T-helper 22 cell (primary cell): ENCODE results near the gene ADPRS.

ENCODE experiments used
- DNase-seq: peaks from one replicate; pipeline ENCODE4 v3.0.0-alpha.2; 2020; ENCODE audit warnings: low read depth

ADPRS gene

GRCh38 chr1:36087233-36088123 is 1.2 kb upstream of the ADPRS start:
- no peak for DNase-seq

- DNase-seq = no peak
These were observed 471 bp upstream of the ADPRS start for GRCh38 chr1:36088265-36088576.

DNA sequence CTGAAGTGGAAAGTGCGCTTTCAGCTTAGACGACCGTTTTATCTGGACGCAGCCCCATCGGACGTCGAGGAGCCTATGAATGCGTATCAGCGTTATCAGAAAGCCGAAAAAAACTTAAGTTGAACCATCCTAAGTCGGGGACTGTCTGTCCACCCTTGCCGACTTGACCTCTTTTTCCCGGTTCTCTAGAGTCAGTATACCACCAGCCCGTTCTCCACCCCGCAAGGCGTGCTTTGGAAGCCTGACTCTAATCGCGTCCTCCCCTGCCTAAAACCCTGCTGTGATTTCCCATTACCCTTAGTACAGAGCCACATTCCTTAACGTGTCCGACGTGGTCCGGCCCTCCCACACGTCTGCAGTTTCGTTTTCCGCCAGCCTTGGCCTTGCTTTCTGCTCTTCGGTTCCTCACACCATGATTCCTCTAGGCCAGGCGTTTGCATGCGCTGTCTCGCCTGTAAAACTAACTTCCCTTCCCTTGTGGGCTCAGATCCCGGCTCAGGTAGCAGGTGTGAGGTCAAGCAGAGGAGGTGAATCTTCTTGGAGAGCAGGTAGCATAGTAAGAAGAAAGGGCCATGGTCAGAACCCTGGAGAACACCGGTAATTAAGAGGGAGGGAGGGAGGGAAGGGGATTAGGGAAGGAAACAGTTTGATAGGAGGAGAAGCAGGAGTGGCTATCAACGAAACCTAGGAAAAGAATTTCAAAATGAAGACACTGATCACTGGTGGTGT is 865 bp downstream of the ADPRS start:
- DNase-seq = no peak

DNA sequence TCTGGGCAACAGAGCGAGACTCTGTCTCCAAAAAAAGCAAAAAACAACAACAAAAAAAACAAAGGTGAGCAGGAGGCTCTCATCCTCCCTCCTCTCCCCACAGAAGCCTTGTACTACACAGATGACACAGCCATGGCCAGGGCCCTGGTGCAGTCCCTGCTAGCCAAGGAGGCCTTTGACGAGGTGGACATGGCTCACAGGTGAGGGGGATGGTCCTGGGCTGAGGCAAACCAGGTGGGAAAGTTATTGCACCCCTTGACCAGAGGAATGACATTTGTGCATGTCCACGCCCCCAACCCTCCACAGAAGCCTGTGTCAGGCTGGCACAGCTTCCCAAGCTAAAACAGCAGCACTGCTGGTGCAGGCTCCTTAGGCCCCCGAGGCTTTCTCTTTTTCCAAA is 2.4 kb downstream of the ADPRS start:
- DNase-seq = no peak

DNA sequence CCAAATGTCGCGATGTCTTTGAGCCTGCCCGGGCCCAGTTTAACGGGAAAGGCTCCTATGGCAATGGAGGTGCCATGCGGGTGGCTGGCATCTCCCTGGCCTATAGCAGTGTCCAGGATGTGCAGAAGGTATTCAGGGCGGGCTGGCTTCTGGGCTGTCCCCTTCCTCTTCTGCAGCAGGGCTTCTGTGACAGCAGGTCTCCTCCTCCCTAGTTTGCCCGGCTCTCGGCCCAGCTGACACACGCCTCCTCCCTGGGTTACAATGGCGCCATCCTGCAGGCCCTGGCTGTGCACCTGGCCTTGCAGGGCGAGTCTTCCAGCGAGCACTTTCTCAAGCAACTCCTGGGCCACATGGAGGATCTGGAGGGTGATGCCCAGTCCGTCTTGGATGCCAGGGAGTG is 3.0 kb downstream of the ADPRS start:
- no peak for DNase-seq

DNA sequence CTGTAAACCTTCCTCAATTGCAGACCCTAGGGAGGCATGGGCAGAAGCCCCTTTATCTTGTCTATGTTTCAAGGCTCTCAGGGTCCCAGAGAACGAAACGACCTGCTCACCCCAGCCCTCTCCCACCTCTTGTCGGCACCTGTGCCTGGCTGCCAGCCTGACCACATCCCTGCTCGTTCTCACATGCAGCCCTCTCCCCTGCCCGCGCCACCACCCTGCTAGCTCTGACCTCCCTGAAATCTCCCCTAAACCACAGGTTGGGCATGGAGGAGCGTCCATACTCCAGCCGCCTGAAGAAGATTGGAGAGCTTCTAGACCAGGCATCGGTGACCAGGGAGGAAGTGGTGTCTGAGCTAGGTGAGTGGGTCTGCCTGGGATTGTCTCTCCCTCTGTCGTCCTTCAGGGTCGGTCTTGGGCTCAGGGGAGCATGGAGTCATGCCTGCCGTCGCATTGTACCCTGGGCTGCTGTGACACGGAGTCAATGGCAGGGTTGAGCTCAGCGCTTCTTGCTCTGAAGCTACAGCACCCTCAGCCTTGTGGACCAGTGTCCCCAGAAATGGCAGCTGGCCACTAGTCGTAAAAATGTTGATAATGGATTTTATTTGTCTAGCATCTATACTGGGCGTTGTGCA is 3.6 kb downstream of the ADPRS start:
- DNase-seq = no peak

- no peak for DNase-seq
These were observed 4.1 kb downstream of the ADPRS start for GRCh38 chr1:36092798-36093185.

DNA sequence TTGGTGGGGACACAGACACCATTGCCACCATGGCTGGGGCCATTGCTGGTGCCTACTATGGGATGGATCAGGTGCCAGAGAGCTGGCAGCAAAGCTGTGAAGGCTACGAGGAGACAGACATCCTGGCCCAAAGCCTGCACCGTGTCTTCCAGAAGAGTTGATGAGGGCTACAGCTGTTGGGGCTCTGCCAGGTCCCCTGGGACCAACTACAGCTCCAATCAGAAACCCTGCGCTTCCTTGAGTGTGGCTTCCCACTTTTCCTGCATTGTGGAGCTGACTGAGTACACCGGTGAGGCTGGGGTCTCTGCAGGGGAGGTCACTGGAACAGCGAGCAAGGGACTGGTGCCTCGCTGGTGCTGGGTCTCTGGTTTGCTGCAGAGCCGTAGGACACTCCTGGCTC is 4.5 kb downstream of the ADPRS start:
- DNase-seq = no peak

DNA sequence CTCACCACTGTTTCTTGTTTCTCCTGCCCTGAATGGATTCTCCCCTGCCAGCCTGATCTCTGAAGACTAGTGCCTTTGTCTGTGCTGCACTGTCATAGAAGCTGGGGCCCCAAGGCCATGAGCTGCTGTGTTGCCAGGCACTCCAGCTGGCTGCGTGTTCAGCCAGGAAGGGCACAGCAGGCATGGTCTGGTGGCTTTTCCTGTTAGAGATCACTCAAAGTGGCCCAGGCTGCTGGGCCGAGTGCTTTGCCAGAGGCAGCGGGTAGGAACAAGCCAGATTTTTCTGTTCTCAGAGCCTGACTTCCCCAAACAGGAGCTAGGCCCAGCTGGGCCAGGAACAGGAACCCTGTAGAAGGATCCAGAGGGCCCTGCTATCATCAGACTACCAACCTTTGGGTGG is 5.2 kb downstream of the ADPRS start:
- DNase-seq = no peak

DNA sequence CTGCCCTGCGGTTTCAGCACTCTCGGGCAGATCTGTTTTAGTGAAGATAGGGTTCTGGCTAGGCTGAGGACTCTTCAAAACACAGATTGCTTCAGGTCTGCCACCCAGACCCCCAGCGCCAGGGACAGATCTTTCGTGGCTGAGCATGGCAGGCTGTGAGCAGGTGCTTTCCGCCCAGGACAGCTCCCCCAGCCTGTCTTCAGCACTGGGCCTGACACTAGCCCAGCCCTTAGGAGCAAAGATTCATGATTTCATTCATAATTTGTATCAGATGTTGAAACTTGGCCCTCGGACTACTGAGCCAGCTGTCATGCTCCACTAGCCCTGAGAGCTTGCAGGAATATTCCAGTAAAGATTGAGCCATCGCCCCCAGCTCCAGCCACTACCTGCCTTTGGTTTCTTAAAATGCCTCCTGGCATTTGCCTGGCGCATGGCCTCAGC is 5.9 kb downstream of the ADPRS start:
- DNase-seq = no peak

DNA sequence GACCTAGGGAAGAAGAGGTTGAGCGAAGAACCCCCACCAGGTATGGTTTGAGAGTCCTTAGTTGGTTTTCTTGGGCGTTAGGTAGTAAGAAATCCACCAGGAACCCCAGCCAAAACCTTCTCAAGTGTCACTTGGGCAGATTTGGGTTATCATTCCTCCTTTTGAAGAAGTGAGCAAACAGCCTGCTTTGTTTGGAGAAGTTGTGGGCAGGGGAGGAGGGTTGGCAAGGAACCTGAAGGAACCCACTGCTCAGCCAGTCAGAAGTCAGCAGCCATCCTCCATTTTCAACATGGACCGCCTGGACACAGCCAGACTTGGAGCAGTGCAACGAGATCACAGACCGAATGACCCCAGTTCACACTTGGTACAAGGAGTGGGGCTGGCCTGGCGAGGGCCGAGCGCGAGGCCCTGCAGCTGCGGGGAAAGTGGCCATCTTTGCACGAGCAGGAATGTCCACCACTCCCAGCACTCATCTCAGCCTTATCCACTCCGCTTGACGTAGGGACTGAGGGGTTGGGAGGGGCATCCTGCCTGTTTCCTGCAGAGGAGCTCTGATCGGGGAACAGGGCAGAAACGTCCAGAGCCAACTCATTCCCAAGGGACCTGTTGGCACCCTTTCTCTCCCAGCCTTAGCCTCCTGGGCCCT is 7.2 kb downstream of the ADPRS start:
- DNase-seq = no peak

DNA sequence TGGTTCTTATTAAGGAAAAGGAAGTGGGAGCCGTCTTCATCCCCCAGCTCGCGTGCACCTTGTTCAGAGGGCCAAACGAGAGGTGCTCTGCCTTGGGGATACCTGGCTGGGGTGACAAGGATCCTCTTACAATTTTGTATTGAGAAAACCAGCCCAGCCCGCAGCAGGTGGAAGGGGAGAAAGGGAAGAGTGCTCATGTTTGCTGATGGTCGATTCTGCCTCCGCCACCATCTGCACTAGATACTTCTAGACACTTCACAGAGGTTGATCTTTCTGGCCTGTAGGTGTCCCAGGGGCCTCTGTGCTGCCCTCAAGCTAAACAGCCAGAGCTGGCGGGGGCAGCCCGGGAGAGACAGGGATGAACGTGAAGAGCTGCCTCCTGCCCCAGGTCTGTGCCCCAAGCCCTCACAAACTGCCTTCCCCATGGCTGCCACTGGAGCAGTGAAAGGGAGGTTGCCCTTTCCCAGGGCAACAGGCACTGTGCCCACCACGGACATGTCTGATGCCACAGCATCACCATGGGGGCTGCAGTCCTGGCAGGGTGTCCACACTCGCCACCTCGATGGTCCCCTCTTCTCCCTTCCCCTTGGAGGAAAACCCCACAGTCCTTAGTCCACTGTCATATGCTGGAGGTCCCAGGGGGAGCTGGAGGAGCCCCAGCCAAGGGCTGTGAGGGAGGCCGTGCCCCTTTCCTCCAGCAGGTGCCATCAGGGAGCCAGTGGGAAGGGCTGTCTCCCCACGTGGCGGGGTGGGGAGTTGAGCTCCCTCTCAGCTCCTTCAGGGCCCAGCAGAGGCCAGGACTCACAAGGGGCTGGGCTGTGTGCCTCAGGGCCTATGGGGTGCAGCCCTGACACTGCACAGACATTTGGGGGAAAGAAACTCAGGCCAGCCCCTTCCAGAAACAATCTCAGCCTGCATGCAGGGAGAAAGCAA is 8.1 kb downstream of the ADPRS start:
- no peak for DNase-seq

DNA sequence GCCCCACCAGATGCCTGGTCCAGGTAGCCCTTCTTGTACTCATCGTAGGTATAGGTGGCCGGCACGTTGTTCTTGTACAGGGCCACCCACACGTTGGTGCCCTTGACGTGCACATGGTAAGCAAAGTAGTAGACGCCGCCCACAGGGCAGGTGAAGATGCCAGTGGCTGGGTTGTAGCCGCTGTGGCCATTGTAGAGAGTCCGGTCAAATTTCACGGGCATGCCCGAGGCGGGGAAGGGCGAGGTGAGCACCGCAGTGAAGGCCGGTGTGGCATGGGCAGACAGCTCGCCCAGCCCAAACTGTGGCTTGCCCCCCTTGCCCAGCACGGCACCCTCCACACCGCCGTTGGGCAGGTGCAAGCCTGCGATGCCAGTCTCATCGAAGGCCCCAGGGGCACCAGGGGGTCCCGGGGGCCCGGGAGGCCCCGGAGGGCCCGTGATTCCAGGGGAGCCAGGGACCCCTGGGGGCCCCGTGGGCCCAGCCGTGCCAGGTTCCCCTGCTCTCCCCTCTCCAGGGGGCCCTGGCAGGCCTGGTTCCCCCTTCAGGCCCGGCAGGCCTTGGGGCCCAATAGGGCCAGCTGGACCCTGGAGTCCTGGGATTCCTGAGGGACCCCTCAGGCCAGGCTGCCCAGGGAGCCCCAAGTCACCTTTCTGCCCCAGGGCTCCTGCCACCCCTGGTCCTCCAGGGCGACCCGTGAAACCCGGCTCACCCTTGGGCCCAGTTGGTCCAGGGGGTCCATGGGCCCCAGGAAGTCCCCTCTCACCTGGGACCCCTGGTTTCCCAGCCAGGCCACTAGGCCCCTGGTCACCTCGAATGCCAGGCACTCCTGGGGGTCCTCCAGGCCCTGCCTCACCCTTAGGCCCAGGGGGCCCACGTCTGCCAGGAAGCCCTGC is 9.2 kb downstream of the ADPRS start:
- DNase-seq = no peak

DNA sequence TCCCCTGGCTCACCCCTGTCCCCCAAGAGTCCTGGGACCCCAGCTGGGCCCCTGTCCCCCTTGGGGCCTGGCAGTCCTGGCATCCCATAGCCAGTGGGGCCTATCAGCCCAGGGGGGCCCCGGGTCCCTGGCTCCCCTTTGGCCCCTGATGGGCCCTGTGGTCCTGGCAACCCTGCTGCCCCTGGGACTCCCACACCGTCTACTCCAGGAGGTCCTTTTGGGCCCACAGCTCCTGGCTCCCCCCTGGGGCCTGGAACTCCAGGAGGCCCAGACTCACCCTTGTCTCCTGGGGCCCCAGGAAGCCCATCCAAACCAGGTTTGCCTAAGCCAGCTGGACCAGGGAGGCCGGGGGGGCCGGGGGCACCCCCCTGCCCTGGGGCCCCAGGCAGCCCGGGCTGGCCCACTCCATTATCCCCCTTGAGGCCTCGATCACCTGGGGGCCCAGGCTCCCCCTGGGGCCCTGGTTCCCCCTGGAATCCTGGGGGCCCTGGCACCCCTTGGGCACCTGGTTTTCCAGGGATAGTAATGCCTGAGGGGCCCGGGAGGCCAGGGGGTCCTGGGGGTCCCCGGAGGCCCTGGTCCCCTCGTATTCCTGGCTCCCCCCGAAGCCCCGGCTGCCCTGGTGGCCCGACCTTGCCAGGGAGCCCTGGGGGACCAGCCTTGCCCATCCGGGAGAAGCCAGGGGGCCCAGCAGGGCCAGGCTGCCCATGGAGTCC is 10.1 kb downstream of the ADPRS start:
- DNase-seq = no peak

DNA sequence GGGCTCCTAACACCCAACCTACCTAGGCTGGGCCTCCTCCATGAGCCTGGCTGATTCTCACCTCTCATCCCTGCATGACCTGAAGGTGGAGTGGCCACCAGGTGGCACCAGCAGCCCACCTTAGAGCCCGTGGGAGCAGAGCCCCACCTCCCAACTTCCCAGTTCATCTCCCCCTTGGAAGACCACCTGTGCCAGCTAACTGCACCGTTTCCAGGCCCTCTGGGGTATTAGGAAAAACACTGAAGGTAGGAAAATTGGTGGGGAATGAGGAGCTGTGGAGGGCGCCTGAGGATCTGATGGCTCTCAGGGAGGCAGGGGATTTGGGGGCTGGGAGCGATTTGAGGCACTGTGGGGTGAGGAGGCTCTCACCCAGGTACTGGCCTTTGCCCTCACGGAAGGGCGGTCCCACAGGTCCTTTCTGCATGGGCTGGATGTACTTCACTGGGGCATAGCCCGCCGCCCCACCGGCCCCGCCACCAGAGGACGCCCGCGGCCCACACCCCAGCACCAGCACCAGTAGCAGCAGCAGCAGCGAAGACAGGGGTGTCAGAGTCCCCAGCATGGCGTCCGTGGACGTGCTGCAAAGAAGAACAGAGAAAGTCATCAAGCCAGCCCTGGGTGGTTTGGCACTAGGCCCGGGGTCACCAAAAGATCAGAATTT is 11.1 kb downstream of the ADPRS start:
- DNase-seq = peak; percentile 40

GRCh38 chr1:36100376-36100775 is 11.7 kb downstream of the ADPRS start:
- DNase-seq = no peak

GRCh38 chr1:36101546-36101945 is 12.9 kb downstream of the ADPRS start:
- no peak for DNase-seq

DNA sequence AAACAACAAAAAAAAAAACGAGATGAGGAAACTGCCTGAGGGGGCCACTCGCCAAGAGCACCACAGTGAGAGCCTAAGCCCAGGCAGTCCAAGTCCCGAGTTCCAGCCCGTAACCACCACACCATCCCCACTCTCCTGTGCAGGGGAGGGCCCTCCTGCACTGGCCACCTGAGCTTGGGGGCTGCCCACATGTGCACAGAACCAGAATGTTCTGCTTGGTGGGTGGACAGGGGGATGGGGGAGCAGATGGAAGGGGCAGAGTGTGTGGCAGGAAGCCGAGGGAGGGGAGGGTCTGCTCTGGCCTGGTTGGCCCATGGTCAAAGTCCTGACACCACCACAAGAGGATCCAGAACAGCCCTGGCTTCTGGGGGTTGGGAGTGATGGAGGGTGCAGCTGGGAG is 17.6 kb downstream of the ADPRS start:
- no peak for DNase-seq

DNA sequence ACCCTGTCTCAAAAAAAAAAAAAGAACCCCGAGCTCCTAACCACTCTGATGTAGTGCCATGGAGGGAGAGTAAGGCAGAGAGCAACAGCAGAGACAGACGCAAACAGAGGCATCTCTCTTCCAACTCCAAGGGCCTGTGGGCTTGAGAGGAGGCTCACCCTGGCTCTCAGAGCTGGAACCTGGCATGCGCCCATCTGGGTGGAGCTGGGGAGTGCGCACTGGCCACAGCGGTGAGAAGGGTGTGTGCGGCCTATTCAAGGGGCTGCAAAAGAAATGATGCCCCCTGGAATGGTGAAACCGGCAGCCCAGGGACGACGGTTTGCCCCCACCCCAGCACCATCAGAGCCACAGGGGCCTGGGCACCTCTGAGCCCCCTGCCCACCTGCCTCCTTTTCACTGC is 18.7 kb downstream of the ADPRS start:
- no peak for DNase-seq
